Neural cell (in vitro differentiated cells): Measurements from ENCODE around the gene TACR2. TPM values are rescaled to one million over a fixed set of nuclear protein-coding genes. Genes with fewer than 3 reads are reported as not detected.

Source experiments
- H2AFZ ChIP-seq: fragments of 200-600, 300-800 bp; sonication (generic), shearing (Covaris generic); 2 replicates; pipeline ENCODE4 v1.6.0; 2014; ENCODE audit warnings: low read depth, mild to moderate bottlenecking, antibody characterized with exemption, low read length, moderate library complexity
- H3F3A ChIP-seq: fragments of 200-600 bp; shearing (Covaris generic); 2 replicates; pipeline ENCODE4 v1.6.1; 2016; ENCODE audit warnings: mild to moderate bottlenecking, moderate library complexity, mixed read lengths, antibody characterized with exemption, low read length; ENCODE audit not compliant: insufficient read depth, poor library complexity, severe bottlenecking
- H3K27ac ChIP-seq: fragments of 200-600, 300-800 bp; sonication (generic), shearing (Covaris generic); 2 replicates; pipeline ENCODE4 v1.5.1; 2014; ENCODE audit warnings: mild to moderate bottlenecking, low read length, moderate library complexity
- H3K27me3 ChIP-seq: fragments of 300-800, 200-600 bp; sonication (generic), shearing (Covaris generic); 2 replicates; pipeline ENCODE4 v1.6.0; 2014; ENCODE audit warnings: mild to moderate bottlenecking, low read depth, low read length, moderate library complexity; ENCODE audit not compliant: insufficient read depth
- H3K36me3 ChIP-seq: fragments of 300-800, 200-600 bp; sonication (generic), shearing (Covaris generic); 2 replicates; pipeline ENCODE4 v1.5.1; 2014; ENCODE audit warnings: mild to moderate bottlenecking, antibody characterized with exemption, low read length, moderate library complexity; ENCODE audit not compliant: insufficient read depth
- H3K4me2 ChIP-seq: fragments of 300-800, 200-600 bp; sonication (generic), shearing (Covaris generic); 2 replicates; pipeline ENCODE4 v1.6.0; 2014; ENCODE audit warnings: mild to moderate bottlenecking, low read length
- H3K4me3 ChIP-seq: fragments of 300-800, 200-600 bp; sonication (generic), shearing (Covaris generic); 2 replicates; pipeline ENCODE4 v1.5.1; 2014; ENCODE audit warnings: mild to moderate bottlenecking, low read length, moderate library complexity
- H3K79me2 ChIP-seq: fragments of 200-600 bp; shearing (Covaris generic); replicated peaks from 2 replicates; pipeline ENCODE4 v1.6.0; 2014; ENCODE audit warnings: mild to moderate bottlenecking, low read length, moderate library complexity; ENCODE audit not compliant: insufficient read depth
- H3K9ac ChIP-seq: fragments of 300-800, 200-600 bp; sonication (generic), shearing (Covaris generic); 2 replicates; pipeline ENCODE4 v1.6.1; 2016; ENCODE audit warnings: mild to moderate bottlenecking, low read length, mixed read lengths
- H3K9me2 ChIP-seq: fragments of 200-600 bp; shearing (Covaris generic); 2 replicates; pipeline ENCODE4 v1.6.1; 2016; ENCODE audit warnings: mild to moderate bottlenecking, low read length, mixed read lengths; ENCODE audit not compliant: insufficient read depth
- H3K9me3 ChIP-seq: fragments of 200-600, 300-800 bp; sonication (generic), shearing (Covaris generic); 2 replicates; pipeline ENCODE4 v1.6.1; 2016; ENCODE audit warnings: mild to moderate bottlenecking, mixed run types, low read length, moderate library complexity, mixed read lengths
- H4K20me1 ChIP-seq: fragments of 200-600 bp; shearing (Covaris generic); 2 replicates; pipeline ENCODE4 v1.6.1; 2016; ENCODE audit warnings: mild to moderate bottlenecking, mixed run types; ENCODE audit not compliant: insufficient read depth
- CTCF ChIP-seq: fragments of 450-650 bp; IDR thresholded peaks from 2 replicates; pipeline ENCODE4 v1.5.1; 2014; ENCODE audit warnings: antibody characterized with exemption, mild to moderate bottlenecking, moderate library complexity; ENCODE audit not compliant: poor library complexity, severe bottlenecking
- EP300 ChIP-seq: fragments of 450-650 bp; conservative IDR thresholded peaks from 2 replicates; pipeline ENCODE4 v1.6.1; 2014; ENCODE audit warnings: antibody characterized with exemption, mild to moderate bottlenecking, moderate library complexity; ENCODE audit not compliant: poor library complexity, severe bottlenecking
- EZH2 ChIP-seq: fragments of 200-600, 300-800 bp; shearing (Covaris generic), sonication (generic); IDR thresholded peaks from 2 replicates; pipeline ENCODE4 v1.6.1; 2014; ENCODE audit warnings: antibody characterized with exemption, low read length, borderline replicate concordance, mild to moderate bottlenecking; ENCODE audit not compliant: insufficient read depth, poor library complexity, severe bottlenecking
- MXI1 ChIP-seq: fragments of 450-650 bp; conservative IDR thresholded peaks from 2 replicates; pipeline ENCODE4 v1.6.1; 2014; ENCODE audit warnings: antibody characterized with exemption, mild to moderate bottlenecking; ENCODE audit not compliant: poor library complexity, severe bottlenecking
- POLR2AphosphoS5 ChIP-seq: IDR thresholded peaks from 2 replicates; pipeline ENCODE4 v1.6.1; 2012
- RAD21 ChIP-seq: fragments of 450-650 bp; conservative IDR thresholded peaks from 2 replicates; pipeline ENCODE4 v1.6.1; 2014; ENCODE audit warnings: antibody characterized with exemption, mild to moderate bottlenecking, moderate library complexity
- REST ChIP-seq: IDR thresholded peaks from 2 replicates; pipeline ENCODE4 v1.6.1; 2012; ENCODE audit warnings: borderline replicate concordance
- SMC3 ChIP-seq: fragments of 450-650 bp; conservative IDR thresholded peaks from 2 replicates; pipeline ENCODE4 v1.6.1; 2014; ENCODE audit warnings: antibody characterized with exemption, mild to moderate bottlenecking, moderate library complexity; ENCODE audit not compliant: poor library complexity
- TAF1 ChIP-seq: IDR thresholded peaks from 2 replicates; pipeline ENCODE4 v1.6.1; 2012; ENCODE audit warnings: low read depth
- polyA plus RNA-seq: library from polyadenylated mRNA; depleted of rRNA; stranded (reverse); fragments of >200 nt; gene quantifications from 2 replicates; pipeline ENCODE4 v1.2.3, GENCODE V29; 2014

The TACR2 gene
- polyA plus RNA-seq, 1 donor from 2014 or later = not detected

GRCh38 chr10:69411476-69411875, 5.2 kb downstream of the TACR2 start:
- H3K79me2 ChIP-seq = no peaks in the 10 kb centered on the region
- H3K9me3 ChIP-seq = no peaks in the 10 kb centered on the region
- H3K36me3 ChIP-seq = no peaks in the 10 kb centered on the region
- H3K27me3 ChIP-seq = no peaks in the 10 kb centered on the region
- H3K9me2 ChIP-seq = no peaks in the 10 kb centered on the region
- no peak overlapping the region for H3K9ac ChIP-seq
- no peak overlapping the region for H3K4me2 ChIP-seq
- H2AFZ ChIP-seq = no peak overlapping the region
- H4K20me1 ChIP-seq = no peaks in the 10 kb centered on the region
- no peak overlapping the region for H3K4me3 ChIP-seq
- no peak for TF ChIP-seq RAD21
- TF ChIP-seq TAF1 = no peak
- no peak for TF ChIP-seq SMC3
- no peak for TF ChIP-seq MXI1
- no peak for TF ChIP-seq EZH2
- H3K27ac ChIP-seq = no peak overlapping the region
- no peaks in the 10 kb centered on the region for H3F3A ChIP-seq

GRCh38 chr10:69410487-69410886, 6.2 kb downstream of the TACR2 start:
- Histone ChIP-seq H2AFZ (no peak overlapping the region), H3K27ac (no peak overlapping the region), H3K36me3 (no peaks in the 10 kb centered on the region), H3K9me2 (no peaks in the 10 kb centered on the region), H3F3A (no peaks in the 10 kb centered on the region), H3K27me3 (no peaks in the 10 kb centered on the region), H3K4me3 (no peak overlapping the region), H4K20me1 (no peaks in the 10 kb centered on the region), H3K9ac (no peak overlapping the region), H3K79me2 (no peaks in the 10 kb centered on the region), H3K4me2 (no peak overlapping the region), H3K9me3 (no peaks in the 10 kb centered on the region)
- TF ChIP-seq POLR2AphosphoS5 = no peak
- no peak for TF ChIP-seq MXI1
- no peak for TF ChIP-seq REST
- no peak for TF ChIP-seq SMC3
- no peak for TF ChIP-seq EZH2
- no peak for TF ChIP-seq TAF1
- TF ChIP-seq CTCF = no peak
- no peak for TF ChIP-seq RAD21
- no peak for TF ChIP-seq EP300

- H3K9me2 ChIP-seq = no peaks in the 10 kb centered on the region
- no peak overlapping the region for H3K9ac ChIP-seq
- no peaks in the 10 kb centered on the region for H3K27me3 ChIP-seq
- no peak overlapping the region for H3K27ac ChIP-seq
- H4K20me1 ChIP-seq = no peaks in the 10 kb centered on the region
- H3K4me3 ChIP-seq = no peak overlapping the region
- no peak overlapping the region for H2AFZ ChIP-seq
- H3K36me3 ChIP-seq = no peaks in the 10 kb centered on the region
- TF ChIP-seq EP300 = no peak
- no peak for TF ChIP-seq POLR2AphosphoS5
- TF ChIP-seq RAD21 = no peak
- no peak for TF ChIP-seq REST
- no peaks in the 10 kb centered on the region for H3K9me3 ChIP-seq
- no peaks in the 10 kb centered on the region for H3K79me2 ChIP-seq
- no peak overlapping the region for H3K4me2 ChIP-seq
- H3F3A ChIP-seq = no peaks in the 10 kb centered on the region
These were observed 6.8 kb downstream of the TACR2 start for GRCh38 chr10:69409968-69410367.
